Measurements from ENCODE around the gene ARL4C.

- no peak for TF ChIP-seq CTCF (IDR thresholded peaks at IDR 0.05)
- no peak for TF ChIP-seq POLR2AphosphoS5 (IDR thresholded peaks at IDR 0.05; ENCODE audit: low read depth, low read length)
These were observed 43.7 kb downstream of the ARL4C start for GRCh38 chr2:234453216-234453615.

All from Panc1 (cell line).